ACC112 (cell line): Measurements from ENCODE around the gene TFAP2A.

Source experiments
- H2AFZ ChIP-seq: fragments of 200-600 bp; sonication (generic); one replicate; pipeline ENCODE4 v1.6.0; 2017; ENCODE audit warnings: antibody characterized with exemption, low read length; ENCODE audit not compliant: unreplicated experiment
- H3K27ac ChIP-seq: fragments of 200-600 bp; sonication (generic); 2 replicates; pipeline ENCODE4 v1.5.1; 2014; ENCODE audit warnings: low read depth, mild to moderate bottlenecking, antibody characterized with exemption, low read length, moderate library complexity
- H3K27me3 ChIP-seq: fragments of 200-600 bp; sonication (generic); 2 replicates; pipeline ENCODE4 v1.6.1; 2014; ENCODE audit warnings: mild to moderate bottlenecking, antibody characterized with exemption, low read length, moderate library complexity, mixed read lengths; ENCODE audit not compliant: insufficient read depth
- H3K36me3 ChIP-seq: fragments of 200-600 bp; sonication (generic); 2 replicates; pipeline ENCODE4 v1.6.1; 2016; ENCODE audit warnings: mild to moderate bottlenecking, antibody characterized with exemption, low read length, moderate library complexity, mixed read lengths; ENCODE audit not compliant: insufficient read depth
- H3K4me1 ChIP-seq: fragments of 200-600 bp; sonication (generic); one replicate; pipeline ENCODE4 v1.6.1; 2016; ENCODE audit warnings: low read length, mixed read lengths; ENCODE audit not compliant: insufficient read depth, unreplicated experiment, control insufficient read depth
- H3K4me3 ChIP-seq: fragments of 200-600 bp; sonication (generic); 2 replicates; pipeline ENCODE4 v1.5.1; 2014; ENCODE audit warnings: mild to moderate bottlenecking, low read depth, low read length
- H3K79me2 ChIP-seq: fragments of 200-600 bp; sonication (generic); one replicate; pipeline ENCODE4 v1.6.0; 2016; ENCODE audit warnings: low read length; ENCODE audit not compliant: control insufficient read depth, unreplicated experiment, insufficient read depth

The TFAP2A gene

DNA sequence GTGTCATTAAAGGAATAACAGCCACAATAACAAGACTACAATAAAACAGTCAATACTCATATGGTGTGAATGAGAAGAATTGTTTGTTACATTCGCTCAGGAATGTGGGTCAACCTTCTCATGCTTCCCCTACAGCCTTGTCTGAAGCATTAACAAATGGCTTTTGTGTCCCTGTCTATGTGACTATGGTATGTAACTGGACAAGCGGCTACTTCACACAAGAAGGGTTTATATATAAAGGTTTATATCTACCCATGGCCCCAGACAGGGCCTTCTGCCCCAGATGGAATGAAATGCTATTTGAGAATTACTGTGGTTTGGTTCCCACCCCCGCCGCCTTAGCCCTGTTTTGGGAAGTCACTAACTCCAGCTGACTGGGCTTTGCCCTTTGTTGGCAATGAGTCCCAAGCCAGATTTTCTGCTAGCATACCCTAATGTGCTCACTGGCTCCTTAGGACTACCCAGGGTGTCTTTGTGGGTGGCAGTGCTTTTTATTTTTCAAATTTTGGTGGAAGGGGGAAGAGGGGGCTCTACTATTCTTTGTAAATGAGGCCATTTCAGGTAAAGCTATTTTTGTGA is 39.4 kb downstream of the TFAP2A start:
- Histone ChIP-seq H3K36me3 (no peaks in the 10 kb centered on the region), H3K79me2 (no peaks in the 10 kb centered on the region), H3K27ac (no peak overlapping the region), H3K27me3 (peaks cover 21% of the 10 kb centered on the region), H3K4me3 (no peak overlapping the region), H2AFZ (no peak overlapping the region), H3K4me1 (no peaks in the 10 kb centered on the region)

DNA sequence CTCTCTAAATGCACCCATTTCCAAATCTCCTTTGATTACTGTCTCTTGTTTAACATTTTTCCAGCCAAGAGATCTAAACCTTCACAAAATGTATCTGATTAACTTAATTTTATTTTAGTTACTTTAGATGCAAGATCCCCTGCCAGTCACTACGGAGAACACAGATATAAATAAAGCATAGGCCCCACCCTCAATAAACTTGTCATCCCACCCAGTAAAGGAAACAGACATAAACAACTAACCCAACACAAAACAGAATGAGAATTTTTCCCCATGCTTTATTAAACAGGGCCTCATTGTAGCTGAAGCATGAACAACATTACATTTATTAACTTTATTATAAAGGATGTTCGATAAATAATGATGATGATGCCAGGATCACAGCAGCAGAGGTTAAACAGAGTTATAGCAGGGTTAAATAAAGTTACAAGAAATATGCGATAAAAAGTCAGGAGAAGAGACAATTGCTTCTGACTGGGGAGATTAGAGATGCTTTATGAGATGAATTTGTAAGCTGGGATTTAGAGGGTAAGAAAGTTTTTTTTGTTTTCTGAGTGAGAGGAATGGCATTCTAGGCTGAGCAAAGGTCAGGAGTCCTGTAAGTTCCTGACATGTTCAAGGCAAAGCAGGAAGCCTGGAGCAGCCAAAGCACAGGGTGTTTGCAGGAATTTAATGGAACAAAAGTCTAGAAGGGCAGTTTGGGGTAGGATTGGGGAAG is 41.1 kb downstream of the TFAP2A start:
- H3K27ac ChIP-seq = no peak overlapping the region
- H3K4me1 ChIP-seq = no peaks in the 10 kb centered on the region
- H3K79me2 ChIP-seq = no peaks in the 10 kb centered on the region
- H2AFZ ChIP-seq = no peak overlapping the region
- peaks cover 17% of the 10 kb centered on the region for H3K27me3 ChIP-seq
- no peak overlapping the region for H3K4me3 ChIP-seq
- no peaks in the 10 kb centered on the region for H3K36me3 ChIP-seq

DNA sequence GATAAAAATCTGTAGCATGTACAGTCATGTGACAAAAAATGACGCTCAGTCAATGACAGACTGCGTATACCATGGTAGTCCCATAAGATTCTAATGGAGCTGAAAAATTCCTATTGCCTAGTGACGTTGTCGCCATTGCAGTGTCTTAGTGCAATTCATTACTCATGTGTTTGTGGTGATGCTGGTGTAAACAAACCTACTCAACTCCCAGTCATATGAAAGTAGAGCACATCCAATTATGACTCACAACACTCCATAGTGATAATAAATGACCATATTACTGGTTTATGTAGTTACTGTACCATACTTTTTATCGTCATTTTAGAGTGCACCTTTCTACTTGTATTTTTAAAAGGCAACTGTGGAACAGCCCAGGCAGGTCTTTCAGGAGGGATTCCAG is 45.0 kb downstream of the TFAP2A start:
- Histone ChIP-seq H3K27me3 (0 out of 2 replicates have a peak, but pooled peaks cover 2% of the 10 kb centered on the region), H3K79me2 (no peaks in the 10 kb centered on the region), H3K4me1 (no peaks in the 10 kb centered on the region), H3K4me3 (no peak overlapping the region), H3K36me3 (no peaks in the 10 kb centered on the region), H2AFZ (no peak overlapping the region), H3K27ac (no peak overlapping the region)

DNA sequence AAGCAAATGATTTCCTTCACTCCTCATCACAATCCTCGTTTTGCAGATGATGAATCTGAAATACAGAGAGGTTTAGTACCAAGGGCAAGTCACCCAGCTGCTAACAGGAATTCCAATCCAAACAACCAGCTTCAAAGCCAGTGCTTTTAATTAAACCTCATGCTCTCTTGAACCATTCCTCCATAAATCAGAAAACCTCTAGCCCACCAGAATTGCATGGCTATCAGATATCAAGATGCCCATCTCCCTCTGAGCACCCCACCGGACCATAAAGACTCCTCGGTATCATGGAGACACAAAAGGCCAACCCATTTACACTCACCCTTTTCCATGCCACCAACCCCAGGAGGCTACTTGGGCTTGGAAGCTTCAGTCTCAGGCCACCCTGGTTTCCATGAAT is 46.0 kb downstream of the TFAP2A start:
- 0 out of 2 replicates have a peak, but pooled peaks cover 2% of the 10 kb centered on the region for H3K27me3 ChIP-seq
- no peaks in the 10 kb centered on the region for H3K79me2 ChIP-seq
- H3K36me3 ChIP-seq = no peaks in the 10 kb centered on the region
- no peak overlapping the region for H3K27ac ChIP-seq
- H3K4me1 ChIP-seq = no peaks in the 10 kb centered on the region
- H2AFZ ChIP-seq = no peak overlapping the region
- H3K4me3 ChIP-seq = no peak overlapping the region

DNA sequence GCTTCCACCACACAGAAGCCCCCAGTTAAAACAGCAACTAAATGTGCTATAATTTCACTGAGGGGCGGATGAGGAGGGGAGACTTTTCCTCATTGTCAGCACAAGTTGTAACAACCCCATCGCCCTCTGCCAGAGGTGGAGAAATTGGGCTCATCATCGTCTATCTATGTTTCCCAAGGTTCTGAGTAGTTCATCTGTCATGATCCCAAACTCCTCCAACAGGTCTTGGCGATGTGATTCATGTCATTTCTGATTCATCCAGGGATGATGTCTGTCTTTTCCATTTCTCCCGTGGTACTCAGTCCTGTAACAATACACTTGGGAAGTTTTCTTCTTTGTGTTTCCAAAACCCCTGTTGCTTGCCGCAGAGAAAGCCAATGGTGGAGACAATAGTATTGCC is 51.0 kb downstream of the TFAP2A start:
- no peak overlapping the region for H2AFZ ChIP-seq
- H3K4me3 ChIP-seq = no peak overlapping the region
- H3K36me3 ChIP-seq = no peaks in the 10 kb centered on the region
- no peaks in the 10 kb centered on the region for H3K4me1 ChIP-seq
- H3K79me2 ChIP-seq = no peaks in the 10 kb centered on the region
- H3K27me3 ChIP-seq = 0 out of 2 replicates have a peak, but pooled peaks cover 2% of the 10 kb centered on the region
- no peak overlapping the region for H3K27ac ChIP-seq

DNA sequence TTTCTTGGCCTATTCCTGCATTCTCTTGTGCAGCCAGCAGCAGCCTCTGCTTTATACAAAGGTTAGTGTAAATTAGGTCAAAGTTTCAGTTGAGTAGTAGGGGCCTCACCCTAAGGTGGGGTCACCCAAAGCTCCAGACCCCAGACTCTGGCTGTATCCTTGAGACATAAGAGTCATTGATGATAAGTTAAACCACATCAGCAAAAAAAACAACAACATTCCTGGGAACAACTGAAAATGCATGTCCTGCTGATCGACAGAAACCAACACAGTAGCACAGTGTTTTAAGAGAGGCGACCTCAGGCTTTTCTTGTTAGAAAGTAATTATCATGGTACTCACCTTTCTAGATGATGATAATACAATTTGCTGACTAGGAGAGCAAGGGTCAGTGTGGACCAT is 52.6 kb downstream of the TFAP2A start:
- Histone ChIP-seq H3K27ac (no peak overlapping the region), H2AFZ (no peak overlapping the region), H3K4me3 (no peak overlapping the region), H3K79me2 (no peaks in the 10 kb centered on the region), H3K27me3 (0 out of 2 replicates have a peak, but pooled peaks cover 2% of the 10 kb centered on the region), H3K4me1 (no peaks in the 10 kb centered on the region), H3K36me3 (no peaks in the 10 kb centered on the region)

DNA sequence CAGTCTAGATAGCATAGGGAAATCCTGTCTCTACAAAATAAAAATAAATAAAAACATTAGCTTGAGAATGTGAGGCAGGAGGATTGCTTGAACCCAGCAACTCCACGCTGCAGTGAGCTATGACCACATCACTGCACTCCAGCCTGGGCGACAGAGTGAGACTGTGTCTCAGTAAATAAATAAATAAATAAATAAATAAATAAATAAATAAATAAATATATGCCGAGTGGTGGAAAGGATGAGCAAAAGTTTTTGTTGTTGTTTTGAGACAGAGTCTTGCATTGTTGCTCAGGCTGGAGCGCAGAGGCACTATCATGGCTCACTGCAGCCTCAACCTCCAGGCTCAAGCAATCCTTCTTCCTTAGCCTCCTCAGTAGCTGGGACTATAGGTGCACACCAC is 53.4 kb downstream of the TFAP2A start:
- Histone ChIP-seq H3K27me3 (0 out of 2 replicates have a peak, but pooled peaks cover 2% of the 10 kb centered on the region), H3K4me3 (no peak overlapping the region), H3K27ac (no peak overlapping the region), H3K79me2 (no peaks in the 10 kb centered on the region), H3K4me1 (no peaks in the 10 kb centered on the region), H2AFZ (no peak overlapping the region), H3K36me3 (no peaks in the 10 kb centered on the region)

DNA sequence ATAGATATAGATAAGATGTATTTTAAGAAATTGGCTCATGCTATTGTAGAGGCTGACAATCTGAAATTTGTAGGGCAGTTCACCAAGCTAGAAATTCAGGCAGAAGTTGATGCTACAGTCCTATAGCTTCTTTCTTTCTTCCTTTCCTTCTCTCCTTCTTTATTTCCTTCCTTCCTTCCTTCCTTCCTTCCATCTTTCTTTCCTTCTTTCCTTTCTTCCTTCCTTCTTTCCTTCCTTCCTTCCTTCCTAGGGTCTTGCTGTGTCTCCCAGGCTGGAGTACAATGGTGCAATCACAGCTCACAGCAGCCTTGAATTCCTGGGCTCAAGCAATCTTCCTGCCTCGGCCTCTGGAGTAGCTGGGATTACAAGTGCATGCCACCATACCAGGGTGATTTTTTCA is 55.3 kb downstream of the TFAP2A start:
- Histone ChIP-seq H3K27me3 (no peaks in the 10 kb centered on the region), H3K79me2 (no peaks in the 10 kb centered on the region), H3K4me1 (no peaks in the 10 kb centered on the region), H3K27ac (no peak overlapping the region), H3K36me3 (no peaks in the 10 kb centered on the region), H3K4me3 (no peak overlapping the region), H2AFZ (no peak overlapping the region)

DNA sequence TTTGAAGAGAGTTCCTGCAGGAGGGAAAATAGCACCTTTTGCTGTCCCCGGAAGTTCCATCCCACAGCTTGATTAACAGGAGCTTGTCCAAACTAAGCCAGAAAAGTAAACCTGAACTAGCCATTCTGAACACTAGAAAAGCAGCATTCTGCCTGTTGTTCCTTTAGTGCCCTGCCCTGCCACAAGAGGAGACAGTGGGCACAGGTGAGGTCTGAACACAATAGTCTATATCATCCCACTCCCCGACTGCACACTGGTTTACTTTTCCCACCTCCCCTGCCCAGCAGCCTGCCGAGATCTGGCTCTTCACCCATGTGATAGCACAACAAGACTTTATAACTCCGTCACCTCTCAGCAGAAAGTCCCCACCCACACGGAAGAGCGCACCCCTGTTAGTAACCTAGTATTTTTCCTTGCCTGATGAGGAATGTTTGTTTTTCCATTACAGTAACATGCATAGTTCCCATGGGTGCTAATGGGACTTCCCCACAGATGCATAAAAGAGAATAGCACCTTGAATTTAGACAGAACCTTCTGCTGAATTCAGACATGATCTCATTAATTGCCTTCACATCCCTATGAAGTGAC is 59.7 kb downstream of the TFAP2A start:
- no peak overlapping the region for H3K4me3 ChIP-seq
- H3K36me3 ChIP-seq = no peaks in the 10 kb centered on the region
- no peaks in the 10 kb centered on the region for H3K79me2 ChIP-seq
- no peak overlapping the region for H3K27ac ChIP-seq
- H3K27me3 ChIP-seq = no peaks in the 10 kb centered on the region
- H3K4me1 ChIP-seq = no peaks in the 10 kb centered on the region
- no peak overlapping the region for H2AFZ ChIP-seq

DNA sequence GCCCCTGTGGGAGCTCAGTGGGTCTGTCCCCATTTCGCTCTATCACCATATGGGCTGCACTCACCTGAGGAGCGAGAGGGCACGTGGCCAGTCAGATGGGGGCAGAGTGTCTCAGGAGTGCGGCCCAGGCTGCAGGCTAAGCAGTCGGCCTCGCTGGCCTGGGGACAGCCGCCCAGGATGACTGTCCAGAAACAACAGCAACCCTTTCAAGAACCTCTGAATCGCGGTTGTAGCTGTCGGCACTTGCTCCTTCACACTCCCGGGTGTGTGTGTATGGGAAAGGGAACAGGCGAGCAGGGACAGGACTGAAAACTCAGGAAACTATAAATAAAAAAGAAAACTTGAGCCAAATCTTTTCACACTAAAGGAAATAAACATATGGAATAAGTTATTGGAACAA is 63.1 kb downstream of the TFAP2A start:
- Histone ChIP-seq H3K27ac (no peak overlapping the region), H3K4me1 (no peaks in the 10 kb centered on the region), H2AFZ (no peak overlapping the region), H3K4me3 (no peak overlapping the region), H3K79me2 (no peaks in the 10 kb centered on the region), H3K27me3 (no peaks in the 10 kb centered on the region), H3K36me3 (no peaks in the 10 kb centered on the region)

DNA sequence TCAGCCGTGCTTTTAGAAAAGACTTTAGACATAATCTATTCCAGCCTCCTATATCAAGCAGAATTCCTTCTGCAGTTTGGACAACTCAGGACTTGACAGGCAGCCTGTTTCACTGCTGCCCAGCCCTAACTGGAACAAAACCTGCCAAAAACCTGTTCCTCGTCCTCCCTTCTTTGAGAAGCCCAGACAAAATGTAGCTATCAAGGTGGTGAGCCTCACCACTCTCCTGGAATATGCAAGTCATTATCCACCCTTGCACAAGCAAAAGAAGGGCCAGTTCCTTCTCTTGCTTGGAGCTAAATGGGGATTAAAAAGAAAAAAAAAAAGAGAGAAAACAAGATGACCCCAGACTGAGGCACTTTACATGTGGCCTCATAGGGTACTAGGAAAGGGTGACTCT is 64.2 kb downstream of the TFAP2A start:
- H3K4me3 ChIP-seq = no peak overlapping the region
- H2AFZ ChIP-seq = no peak overlapping the region
- no peaks in the 10 kb centered on the region for H3K27me3 ChIP-seq

More for the DNA sequence above, 64.2 kb downstream of the TFAP2A start:
- no peaks in the 10 kb centered on the region for H3K36me3 ChIP-seq
- H3K79me2 ChIP-seq = no peaks in the 10 kb centered on the region
- H3K27ac ChIP-seq = no peak overlapping the region
- H3K4me1 ChIP-seq = no peaks in the 10 kb centered on the region
